SK-N-DZ (cell line): Measurements from ENCODE around the gene AGAP1. TPM values are rescaled to one million over a fixed set of nuclear protein-coding genes. Genes with fewer than 3 reads are reported as not detected.
A peak's percentile ranks its signal among the peaks of the same experiment; 100 is the strongest.

Source experiments
- DNase-seq: peaks from one replicate; pipeline ENCODE4 v3.0.0-alpha.2; 2015; ENCODE audit warnings: low spot score
- polyA plus RNA-seq, 2 experiments: library from polyadenylated mRNA; depleted of rRNA; stranded (reverse); fragments of >200 nt; gene quantifications; 2 replicates each; pipeline ENCODE4 v1.2.3, GENCODE V29; 2014

The AGAP1 gene
- polyA plus RNA-seq (2014; cell fraction: cytosol; rRNA removed) = 10.1 and 11.7 TPM in 2 replicates
- 6.9 and 15.3 TPM in 2 replicates for polyA plus RNA-seq (2014; cell fraction: nucleus; rRNA removed)

DNA sequence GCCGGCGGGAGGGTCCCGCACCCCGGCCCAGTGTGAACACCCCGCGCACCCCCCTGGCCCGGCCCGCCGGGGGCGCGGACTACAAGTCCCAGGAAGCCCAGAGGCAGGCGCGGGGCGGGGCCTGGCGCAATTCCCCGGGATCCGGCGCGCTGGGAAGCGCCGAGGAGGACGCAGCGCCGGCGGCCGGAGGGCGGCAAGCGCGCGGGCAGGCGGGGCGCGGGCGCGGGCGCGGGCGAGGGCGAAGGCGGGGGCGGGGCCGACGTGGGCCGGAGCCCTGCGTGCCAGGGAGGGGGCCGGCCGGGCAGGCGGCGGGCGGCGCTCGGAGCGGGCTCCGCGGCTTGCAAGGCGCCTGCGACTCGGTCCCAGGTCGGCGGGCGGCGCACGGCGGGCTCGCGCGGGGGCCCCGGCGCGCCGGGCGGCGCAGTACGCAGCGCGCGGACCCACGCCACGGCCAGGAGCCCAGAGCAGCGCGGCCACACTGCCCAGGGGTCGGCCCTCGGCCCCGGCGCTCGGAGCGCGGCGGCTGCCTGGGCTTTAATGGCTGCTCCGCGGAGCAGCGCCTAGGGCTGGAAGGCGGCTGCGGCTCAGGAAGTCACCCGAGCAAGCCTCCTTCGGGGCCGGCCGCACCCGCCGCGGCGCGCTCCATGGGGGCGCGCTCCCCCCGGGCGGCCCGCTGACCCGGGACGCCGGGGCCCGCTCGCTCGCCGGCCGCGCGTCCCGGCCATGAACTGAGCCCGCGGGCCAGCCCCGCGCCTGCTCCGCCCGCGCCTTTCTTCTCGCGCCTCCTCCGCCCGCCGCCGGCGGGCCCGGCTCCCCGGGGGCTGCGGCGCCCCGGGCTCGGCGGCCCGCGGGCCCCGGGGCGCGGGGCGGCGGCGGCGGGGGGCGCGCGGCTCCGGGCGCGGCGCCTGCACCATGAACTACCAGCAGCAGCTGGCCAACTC, at the start of gene AGAP1:
Gene AGAP1, plus strand, starts transcription at position 269 of the 941 bp plus-strand sequence.
- peak; percentile 76 for DNase-seq

- DNase-seq = no peak
Observed at GRCh38 chr2:235444101-235444597, 49.7 kb upstream of the AGAP1 start.

DNA sequence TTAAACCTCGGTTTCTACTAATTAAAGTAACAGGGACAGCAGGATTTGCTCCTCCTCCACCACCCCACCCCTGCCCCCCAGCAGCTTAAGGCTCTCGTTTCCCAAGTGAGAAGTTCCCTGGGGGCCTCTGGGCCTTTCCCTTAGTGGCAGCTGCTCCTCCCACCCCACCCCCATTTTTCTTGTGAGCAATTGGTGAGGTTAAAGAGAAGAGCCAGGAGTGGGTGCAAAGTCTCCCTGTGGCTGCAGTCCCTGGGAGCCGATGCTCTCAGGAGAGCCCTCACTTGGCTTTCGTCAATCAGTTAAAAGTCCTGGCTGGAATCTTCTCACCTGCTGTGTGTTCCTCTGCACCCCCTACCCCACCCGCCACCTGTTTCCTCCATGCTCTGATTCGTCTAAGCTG, 48.7 kb upstream of the AGAP1 start:
- no peak for DNase-seq

- no peak for DNase-seq
Observed at GRCh38 chr2:235446082-235446481, 47.8 kb upstream of the AGAP1 start.

- no peak for DNase-seq
Observed at GRCh38 chr2:235447210-235447609, 46.6 kb upstream of the AGAP1 start.

- DNase-seq = no peak
Observed at GRCh38 chr2:235449568-235449967, 44.3 kb upstream of the AGAP1 start.

DNA sequence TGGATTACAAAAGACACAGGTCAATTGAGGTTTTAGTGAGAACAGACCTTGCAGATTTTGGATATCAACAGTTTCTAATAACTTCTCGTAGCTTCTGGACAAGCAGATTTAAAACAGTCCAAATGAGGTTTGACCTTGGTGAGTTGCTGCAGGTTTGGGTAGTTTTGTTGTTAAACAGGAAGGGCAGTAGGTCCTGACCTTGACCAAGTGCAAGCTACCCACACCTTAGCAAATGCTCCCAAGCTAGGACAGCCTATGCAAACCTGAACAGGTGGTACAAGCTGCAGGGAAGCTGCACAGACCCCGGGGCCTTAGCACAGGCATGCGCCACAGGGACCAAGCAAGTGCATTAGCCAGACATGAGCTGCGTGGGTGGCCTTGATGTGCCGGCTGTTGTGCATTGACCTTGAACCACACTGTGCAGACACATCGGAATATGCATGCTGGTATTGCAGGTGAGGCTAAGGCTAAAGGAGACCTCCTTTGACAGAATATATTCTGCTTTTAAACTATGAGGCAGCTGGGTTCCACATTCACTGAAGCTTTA, 40.2 kb upstream of the AGAP1 start:
- DNase-seq = no peak

GRCh38 chr2:235458839-235459273, 35.0 kb upstream of the AGAP1 start:
- no peak for DNase-seq

DNA sequence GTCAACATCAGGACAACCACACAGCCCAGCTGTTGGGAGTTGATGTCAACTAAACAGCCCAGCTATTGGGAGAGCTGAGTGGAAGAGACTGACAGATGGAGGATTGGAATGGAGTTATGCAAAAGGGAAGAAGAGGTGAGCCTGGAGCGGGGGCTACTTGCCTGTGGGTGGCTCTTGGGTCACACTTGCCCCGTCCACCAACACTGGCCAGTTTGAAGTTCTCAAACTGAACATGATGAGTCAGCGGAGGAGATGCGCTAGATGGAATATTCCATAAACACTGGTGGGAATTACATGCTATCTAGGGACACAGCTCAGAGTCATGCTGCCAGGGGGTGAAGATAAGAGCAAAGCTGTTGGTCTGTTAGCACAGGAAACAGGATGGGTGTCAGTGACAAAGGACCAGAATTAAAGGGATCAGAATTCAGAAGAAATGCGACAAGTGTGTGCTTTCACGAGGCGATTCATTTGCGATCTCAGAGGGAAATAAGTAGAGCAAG, 33.2 kb upstream of the AGAP1 start:
- DNase-seq = no peak

GRCh38 chr2:235461763-235462414, 32.0 kb upstream of the AGAP1 start:
- DNase-seq = no peak

- no peak for DNase-seq
Observed at GRCh38 chr2:235462415-235462790, 31.4 kb upstream of the AGAP1 start.

DNA sequence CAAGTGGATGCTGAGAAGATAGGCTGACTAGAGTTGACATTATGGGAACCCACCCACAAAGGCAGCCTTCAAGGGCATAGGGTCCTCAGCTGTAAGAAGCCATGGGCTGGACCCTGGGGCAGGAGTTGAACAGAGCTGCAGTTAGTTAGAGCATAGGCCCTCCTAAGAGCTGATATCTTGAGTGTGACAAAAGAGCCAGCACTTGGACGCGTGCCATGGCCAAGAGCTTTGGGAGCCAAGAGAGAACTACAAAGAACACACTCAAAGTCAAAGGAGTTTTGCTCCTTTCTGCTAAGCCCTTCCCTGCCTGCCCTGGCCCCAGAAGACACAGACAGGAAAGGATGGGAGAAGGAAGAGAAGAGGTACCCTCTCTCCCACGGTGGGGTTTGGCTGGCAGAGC, 29.9 kb upstream of the AGAP1 start:
- no peak for DNase-seq

DNA sequence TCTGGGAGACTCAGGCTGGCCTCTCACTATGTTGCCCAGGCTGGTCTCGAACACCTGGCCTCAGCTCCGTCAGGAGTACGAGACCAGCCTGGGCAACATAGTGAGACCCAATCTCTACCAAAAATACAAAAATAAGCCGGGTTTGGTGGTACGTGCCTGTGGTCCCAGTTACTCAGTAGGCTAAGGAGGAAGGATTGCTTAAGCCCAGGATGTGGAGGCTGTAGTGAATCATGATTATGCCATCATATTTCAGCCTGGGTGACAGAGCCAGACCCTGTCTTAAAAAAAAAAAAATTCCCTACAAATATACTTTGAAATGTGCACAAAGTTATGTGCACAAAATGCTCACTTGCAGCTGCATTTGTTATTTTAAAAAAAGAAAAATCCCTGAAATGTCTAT, 26.3 kb upstream of the AGAP1 start:
- no peak for DNase-seq

- no peak for DNase-seq
Observed at GRCh38 chr2:235468978-235469655, 24.7 kb upstream of the AGAP1 start.

- DNase-seq = no peak
Observed at GRCh38 chr2:235471186-235471747, 22.6 kb upstream of the AGAP1 start.

GRCh38 chr2:235472443-235472842, 21.4 kb upstream of the AGAP1 start:
- no peak for DNase-seq

GRCh38 chr2:235478609-235479008, 15.2 kb upstream of the AGAP1 start:
- DNase-seq = no peak

GRCh38 chr2:235479604-235480003, 14.2 kb upstream of the AGAP1 start:
- DNase-seq = no peak

GRCh38 chr2:235480614-235481013, 13.2 kb upstream of the AGAP1 start:
- no peak for DNase-seq

- DNase-seq = no peak
Observed at GRCh38 chr2:235483313-235483712, 10.5 kb upstream of the AGAP1 start.

DNA sequence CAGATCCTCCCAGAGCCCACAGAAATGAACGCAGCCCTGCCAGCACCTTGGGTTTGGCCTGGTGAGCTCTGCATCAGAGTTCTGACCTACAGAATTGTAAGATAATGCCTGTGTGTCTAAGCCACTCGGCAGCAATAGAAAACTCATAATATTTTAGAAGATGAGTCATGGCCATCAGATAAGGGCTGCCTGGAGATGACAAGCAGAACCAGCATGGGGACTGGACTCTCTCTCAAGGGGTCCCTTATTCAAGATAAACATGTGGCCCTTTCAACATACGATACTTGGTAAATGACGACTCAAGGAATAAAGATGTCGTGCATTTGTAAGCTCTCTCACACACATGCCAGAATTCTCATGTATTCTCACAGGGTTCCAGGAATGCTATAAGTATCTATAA, 8.5 kb upstream of the AGAP1 start:
- DNase-seq = no peak
